SK-N-SH treated with all-trans-retinoic acid at 6 μM for 48 hours (cell line): ENCODE measurements around the gene ORC4.
"Not testable (repeated sequence)": the region's sequence is repeated elsewhere in the genome, so short reads cannot be mapped to it uniquely, and the experiment has no call there.

Source experiments
- ATAC-seq: fragments of 200-7000 bp; cut with Tn5 transposase; 3 replicates; pipeline ENCODE4 v1.9.1; 2020; ENCODE audit warnings: mild to moderate bottlenecking, moderate library complexity
- ARNTL ChIP-seq: fragments of 450-650 bp; formaldehyde crosslinking; IDR thresholded peaks from 2 replicates; pipeline ENCODE4 v1.5.0; 2020; ENCODE audit warnings: low read depth, mild to moderate bottlenecking, moderate library complexity, borderline replicate concordance
- BACH2 ChIP-seq: fragments of 250-450 bp; sonication (Bioruptor Pico); IDR thresholded peaks from 2 replicates; pipeline ENCODE4 v1.9.0; 2021; ENCODE audit warnings: mild to moderate bottlenecking, borderline replicate concordance
- CSDC2 ChIP-seq: fragments of 250-450 bp; sonication (Bioruptor Pico); IDR thresholded peaks from 2 replicates; pipeline ENCODE4 v1.5.0; 2020; ENCODE audit warnings: mild to moderate bottlenecking, moderate library complexity
- CSRNP3 ChIP-seq: fragments of 250-450 bp; sonication (Bioruptor Pico); IDR thresholded peaks from 2 replicates; pipeline ENCODE4 v1.5.1; 2021; ENCODE audit warnings: mild to moderate bottlenecking, moderate library complexity
- ESRRG ChIP-seq: fragments of 250-450 bp; sonication (Bioruptor Pico); IDR thresholded peaks from 2 replicates; pipeline ENCODE4 v1.6.1; 2021; ENCODE audit warnings: mild to moderate bottlenecking
- ISL1 ChIP-seq: fragments of 250-450 bp; sonication (Bioruptor Pico); IDR thresholded peaks from 2 replicates; pipeline ENCODE4 v2.1.2; 2022; ENCODE audit warnings: mild to moderate bottlenecking, moderate library complexity
- OSR1 ChIP-seq: fragments of 250-450 bp; sonication (Bioruptor Pico); IDR thresholded peaks from 2 replicates; pipeline ENCODE4 v1.8.0; 2022; ENCODE audit warnings: moderate library complexity, mild to moderate bottlenecking, inconsistent platforms
- PATZ1 ChIP-seq: fragments of 250-450 bp; sonication (Bioruptor Pico); IDR thresholded peaks from 2 replicates; pipeline ENCODE4 v1.8.0; 2020; ENCODE audit warnings: mild to moderate bottlenecking, moderate library complexity, borderline replicate concordance
- POU6F1 ChIP-seq: fragments of 250-450 bp; sonication (Bioruptor Pico); IDR thresholded peaks from 2 replicates; pipeline ENCODE4 v1.8.0; 2021; ENCODE audit warnings: low read depth, mild to moderate bottlenecking, moderate library complexity, borderline replicate concordance
- PPARA ChIP-seq: fragments of 250-450 bp; sonication (Bioruptor Pico); IDR thresholded peaks from 2 replicates; pipeline ENCODE4 v1.5.0; 2020; ENCODE audit warnings: mild to moderate bottlenecking, borderline replicate concordance
- RARB ChIP-seq: fragments of 250-450 bp; sonication (Bioruptor Pico); IDR thresholded peaks from 2 replicates; pipeline ENCODE4 v1.8.0; 2021; ENCODE audit warnings: mild to moderate bottlenecking, moderate library complexity
- SNAI2 ChIP-seq: fragments of 250-450 bp; sonication (Bioruptor Pico); IDR thresholded peaks from 2 replicates; pipeline ENCODE4 v1.5.0; 2020; ENCODE audit warnings: mild to moderate bottlenecking, moderate library complexity
- TOX ChIP-seq: fragments of 250-450 bp; sonication (Bioruptor Pico); IDR thresholded peaks from 2 replicates; pipeline ENCODE4 v1.8.0; 2021; ENCODE audit warnings: mild to moderate bottlenecking, moderate library complexity, borderline replicate concordance
- ZFP3 ChIP-seq: fragments of 250-450 bp; sonication (Bioruptor Pico); IDR thresholded peaks from 2 replicates; pipeline ENCODE4 v1.5.0; 2020; ENCODE audit warnings: mild to moderate bottlenecking, moderate library complexity
- ZFP30 ChIP-seq: fragments of 450-650 bp; formaldehyde crosslinking; IDR thresholded peaks from 2 replicates; pipeline ENCODE4 v1.5.0; 2022; ENCODE audit warnings: mild to moderate bottlenecking, moderate library complexity
- ZNF565 ChIP-seq: fragments of 450-650 bp; formaldehyde crosslinking; conservative IDR thresholded peaks from 2 replicates; pipeline ENCODE4 v1.5.0; 2020; ENCODE audit warnings: low read depth, mild to moderate bottlenecking, moderate library complexity
- ZNF70 ChIP-seq: fragments of 450-650 bp; formaldehyde crosslinking; IDR thresholded peaks from 2 replicates; pipeline ENCODE4 v1.5.0; 2020; ENCODE audit warnings: mild to moderate bottlenecking, moderate library complexity
- TF ChIP-seq, protein P1 (sequence below): fragments of 250-450 bp; sonication (Bioruptor Pico); IDR thresholded peaks from 2 replicates; pipeline ENCODE4 v1.5.1; 2020; ENCODE audit warnings: low read depth, mild to moderate bottlenecking, moderate library complexity

ORC4 gene

GRCh38 chr2:148021886-148022285 is 1.3 kb upstream of the ORC4 start (continued):
- TF ChIP-seq POU6F1 (CRISPR knock-in tag) (no peak), ARNTL (CRISPR knock-in tag) (no peak), ISL1 (CRISPR knock-in tag) (no peak), RARB (CRISPR knock-in tag) (no peak), TOX (no peak), ESRRG (CRISPR knock-in tag) (no peak)

DNA sequence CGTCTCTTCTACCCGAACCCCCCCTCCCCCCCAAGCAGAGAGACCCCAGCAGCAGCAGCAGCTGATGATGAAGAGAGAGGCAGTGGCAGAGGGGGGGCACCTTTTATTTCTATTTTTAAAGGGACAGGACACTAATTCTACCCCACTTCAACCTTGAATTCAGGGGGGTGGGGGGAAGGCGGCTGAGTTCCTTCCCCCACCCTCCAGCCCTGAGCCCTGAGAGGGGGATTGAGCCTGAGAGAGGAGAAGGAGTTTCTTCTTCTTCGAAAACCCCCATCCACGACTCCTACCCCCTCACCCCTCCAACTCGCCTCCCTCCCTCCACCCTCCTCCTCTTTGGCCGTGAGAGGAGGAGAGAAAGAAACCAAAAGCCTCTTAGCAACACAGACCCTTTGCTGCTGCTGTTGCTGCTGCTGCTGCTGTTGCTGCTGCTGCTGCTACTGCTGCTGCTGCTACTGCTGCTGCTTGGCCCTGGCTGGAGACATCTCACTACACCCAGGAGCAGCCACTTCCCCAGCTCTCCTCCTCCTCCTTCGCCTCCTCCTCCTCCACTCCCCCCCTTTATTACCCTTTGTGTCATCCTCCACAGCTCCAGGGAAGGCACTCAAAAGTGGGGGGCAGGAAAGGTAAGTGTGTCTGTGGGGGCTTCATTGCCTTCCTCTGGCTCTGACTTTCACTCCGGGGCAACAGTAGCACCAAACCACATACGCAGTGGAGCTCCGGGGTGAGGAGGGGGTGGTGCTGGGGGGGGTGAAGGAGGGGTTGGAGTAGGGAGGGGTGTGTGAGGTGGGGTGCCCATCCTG is 723 bp upstream of the ORC4 start, which contains the start of gene MBD5:
Gene MBD5, plus strand, starts transcription at position 33 of the 803 bp plus-strand sequence.
- TF ChIP-seq PATZ1 (CRISPR knock-in tag): peak; percentile 58
- no peak for TF ChIP-seq ZFP3 (CRISPR knock-in tag)
- peak; percentile 50 for ATAC-seq

DNA sequence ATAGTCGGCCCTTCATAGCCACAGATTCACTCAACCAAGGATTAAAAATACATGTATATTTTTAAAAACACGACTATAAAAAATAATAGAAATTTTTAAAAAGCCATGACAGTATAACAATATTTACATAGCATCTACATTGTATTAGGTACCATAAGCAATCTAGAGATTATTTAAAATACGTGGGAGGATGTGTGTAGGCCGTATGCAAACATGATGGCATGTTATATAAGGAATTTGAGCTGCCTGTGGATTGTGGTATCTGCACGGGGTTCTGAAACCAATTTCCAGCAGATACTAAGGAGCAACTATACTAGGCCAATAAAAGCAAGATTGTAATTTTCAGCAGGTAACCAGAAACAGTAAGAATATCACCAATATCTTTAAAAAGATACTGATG is 5.9 kb downstream of the ORC4 start:
- TF ChIP-seq SNAI2 (CRISPR knock-in tag) (no peak), OSR1 (CRISPR knock-in tag) (no peak)
- TF ChIP-seq, protein P1, sequence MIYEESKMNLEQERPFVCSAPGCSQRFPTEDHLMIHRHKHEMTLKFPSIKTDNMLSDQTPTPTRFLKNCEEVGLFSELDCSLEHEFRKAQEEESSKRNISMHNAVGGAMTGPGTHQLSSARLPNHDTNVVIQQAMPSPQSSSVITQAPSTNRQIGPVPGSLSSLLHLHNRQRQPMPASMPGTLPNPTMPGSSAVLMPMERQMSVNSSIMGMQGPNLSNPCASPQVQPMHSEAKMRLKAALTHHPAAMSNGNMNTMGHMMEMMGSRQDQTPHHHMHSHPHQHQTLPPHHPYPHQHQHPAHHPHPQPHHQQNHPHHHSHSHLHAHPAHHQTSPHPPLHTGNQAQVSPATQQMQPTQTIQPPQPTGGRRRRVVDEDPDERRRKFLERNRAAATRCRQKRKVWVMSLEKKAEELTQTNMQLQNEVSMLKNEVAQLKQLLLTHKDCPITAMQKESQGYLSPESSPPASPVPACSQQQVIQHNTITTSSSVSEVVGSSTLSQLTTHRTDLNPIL (CRISPR knock-in tag): no peak
- no peak for ATAC-seq

GRCh38 chr2:148013876-148014275 is 6.7 kb downstream of the ORC4 start:
- no peak for ATAC-seq
- TF ChIP-seq ARNTL (CRISPR knock-in tag): no peak
- TF ChIP-seq TOX: no peak
- TF ChIP-seq CSRNP3 (CRISPR knock-in tag): no peak
- no peak for TF ChIP-seq OSR1 (CRISPR knock-in tag)
- TF ChIP-seq PPARA (CRISPR knock-in tag): no peak

- not testable (repeated sequence) for ATAC-seq
These were observed 12.1 kb downstream of the ORC4 start for GRCh38 chr2:148008411-148008810.

DNA sequence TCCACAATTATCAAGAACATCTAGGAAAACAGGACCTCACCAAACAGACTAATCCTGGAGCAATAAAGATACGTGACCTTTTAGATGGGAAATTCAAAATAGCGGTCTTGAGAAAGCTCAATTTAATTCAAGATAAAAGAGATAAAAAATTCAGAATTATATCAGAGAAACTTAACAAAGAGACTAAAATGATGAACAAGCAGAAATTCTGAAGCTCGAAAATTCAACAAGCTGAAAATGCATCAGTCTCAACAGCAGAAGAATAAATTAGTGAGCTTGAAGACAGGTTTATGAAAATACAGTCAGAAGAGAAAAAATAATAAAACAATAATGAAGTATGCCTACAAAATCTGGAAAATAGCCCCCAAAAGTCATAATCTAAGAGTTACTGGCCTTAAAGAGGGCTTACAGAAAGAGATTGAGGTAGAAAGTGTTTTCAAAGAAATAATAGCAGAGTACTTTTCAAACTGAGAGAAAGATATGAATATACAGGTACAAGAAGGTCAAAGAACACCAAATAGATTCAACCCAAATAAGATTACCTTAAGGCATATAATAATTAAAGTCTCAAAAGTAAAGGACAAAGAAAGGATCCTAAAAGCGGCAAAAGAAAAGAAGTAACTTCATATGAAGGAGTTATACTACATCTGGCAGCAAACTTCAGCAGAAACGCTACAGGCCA is 13.2 kb downstream of the ORC4 start:
- no peak for ATAC-seq
- no peak for TF ChIP-seq ARNTL (CRISPR knock-in tag)
- no peak for TF ChIP-seq PPARA (CRISPR knock-in tag)
- no peak for TF ChIP-seq SNAI2 (CRISPR knock-in tag)
- TF ChIP-seq ZFP30: no peak
- no peak for TF ChIP-seq CSRNP3 (CRISPR knock-in tag)
- TF ChIP-seq POU6F1 (CRISPR knock-in tag): no peak
- TF ChIP-seq CSDC2: no peak
- no peak for TF ChIP-seq BACH2 (CRISPR knock-in tag)
- TF ChIP-seq ZNF70 (CRISPR knock-in tag): no peak
- TF ChIP-seq OSR1 (CRISPR knock-in tag): no peak
- TF ChIP-seq ZNF565 (CRISPR knock-in tag): no peak
